Diencephalon (tissue), 1 donor: ENCODE results near the gene OR4C6. TPM values are rescaled to one million over a fixed set of nuclear protein-coding genes. Genes with fewer than 3 reads are reported as not detected.

Experiments used
- total RNA-seq: library from RNA; depleted of rRNA; stranded (reverse); fragments of >200 nt; gene quantifications from one replicate; pipeline ENCODE4 v1.2.3, GENCODE V29; 2014

Gene OR4C6
- not detected for total RNA-seq

GRCh38 chr11:55661901-55662300 is at the start of gene OR4C6:
Gene OR4C6, plus strand, starts transcription at chr11:55662201. Its CDS starts 2,966 bp downstream, at chr11:55665167.

DNA sequence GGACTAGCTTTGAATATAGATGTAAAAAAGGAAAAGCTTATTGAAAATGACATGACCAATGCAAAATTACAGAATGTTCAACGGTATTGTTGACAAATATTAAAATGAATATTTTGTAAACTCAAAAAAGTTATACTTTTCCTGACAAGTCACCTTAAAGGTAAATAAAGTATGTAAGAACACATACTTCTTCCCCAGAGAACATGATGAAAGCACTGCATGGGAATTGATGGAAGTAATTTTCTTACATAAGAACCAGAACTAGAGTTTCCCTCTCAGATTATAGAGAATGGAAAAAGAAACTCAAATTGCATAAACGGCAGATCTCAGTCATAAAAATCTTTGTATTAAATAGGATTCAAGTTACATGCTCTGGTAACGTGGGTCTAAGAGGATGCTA is 27.2 kb upstream of the OR4C6 start, which contains the start of gene OR4P4:
OR4P4 (plus strand) TSS at position 301 of the 400 bp plus-strand sequence.

DNA sequence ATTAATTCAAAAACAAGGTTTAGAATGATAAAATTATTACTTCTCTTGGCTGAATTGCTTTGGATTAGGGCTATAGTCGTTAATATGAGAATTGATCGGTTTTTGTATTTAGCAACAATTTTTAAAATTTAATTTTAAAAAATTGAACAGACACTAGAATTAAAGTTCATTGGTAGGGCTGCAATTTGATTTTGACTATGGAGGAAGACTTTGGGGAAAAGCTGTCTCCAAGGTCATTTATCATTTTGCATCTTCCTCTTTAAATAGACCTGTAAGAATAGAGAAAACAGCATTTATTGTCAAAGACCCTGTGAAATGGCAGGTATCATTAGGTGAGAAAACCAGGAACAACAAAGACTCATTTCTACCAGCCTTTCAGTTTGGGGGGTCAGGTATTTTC is 14.0 kb upstream of the OR4C6 start, which contains the start of gene OR4S2:
OR4S2 (plus strand) TSS at position 301 of the 400 bp plus-strand sequence. CDS start 2,577 bp downstream, outside the sequence.

Other genes with a start within 250 kb of the OR4C6 start
- gene OR4C15, start 107.7 kb upstream of the OR4C6 start, total RNA-seq: not detected
- gene OR4C16, start 90.1 kb upstream of the OR4C6 start, total RNA-seq: not detected
- not detected for gene OR4C11, start 54.6 kb upstream of the OR4C6 start, total RNA-seq
- not detected for gene OR4P4, start 27.1 kb upstream of the OR4C6 start, total RNA-seq
- gene OR4S2, start 13.9 kb upstream of the OR4C6 start, total RNA-seq: not detected
- not detected for gene OR5D13, start 111.2 kb downstream of the OR4C6 start, total RNA-seq
- gene OR5D14, start 133.4 kb downstream of the OR4C6 start, total RNA-seq: not detected
- not detected for gene OR5L1, start 149.2 kb downstream of the OR4C6 start, total RNA-seq
- gene OR5D18, start 157.4 kb downstream of the OR4C6 start, total RNA-seq: not detected
- not detected for gene OR5L2, start 165.0 kb downstream of the OR4C6 start, total RNA-seq
- gene OR5D16, start 176.6 kb downstream of the OR4C6 start, total RNA-seq: not detected
- not detected for gene TRIM51, start 221.1 kb downstream of the OR4C6 start, total RNA-seq